Endodermal cell (in vitro differentiated cells): ENCODE data around the gene FBXO22. TPM values are rescaled to one million over a fixed set of nuclear protein-coding genes. Genes with fewer than 3 reads are reported as not detected.

Experiments
- DNase-seq: peaks from one replicate; pipeline ENCODE4 v3.0.0-alpha.2; 2017
- H3K27ac ChIP-seq: 2 replicates; pipeline ENCODE4 v1.5.1; 2013; ENCODE audit warnings: mild to moderate bottlenecking, low read depth, low read length, moderate library complexity
- H3K27me3 ChIP-seq: 2 replicates; pipeline ENCODE4 v1.6.1; 2013; ENCODE audit warnings: mild to moderate bottlenecking, low read length, moderate library complexity; ENCODE audit not compliant: insufficient read depth, control insufficient read depth, poor library complexity, severe bottlenecking
- H3K36me3 ChIP-seq: 2 replicates; pipeline ENCODE4 v1.7.0; 2013; ENCODE audit warnings: mild to moderate bottlenecking, low read length, moderate library complexity; ENCODE audit not compliant: control insufficient read depth, insufficient read depth
- H3K4me1 ChIP-seq: one replicate; pipeline ENCODE4 v1.7.0; 2013; ENCODE audit warnings: low read length; ENCODE audit not compliant: control insufficient read depth, insufficient read depth
- H3K4me3 ChIP-seq: 2 replicates; pipeline ENCODE4 v1.5.1; 2013; ENCODE audit warnings: mild to moderate bottlenecking, low read length, moderate library complexity
- H3K9ac ChIP-seq: 2 replicates; pipeline ENCODE4 v1.6.1; 2013; ENCODE audit warnings: mild to moderate bottlenecking, low read length, moderate library complexity; ENCODE audit not compliant: poor library complexity, severe bottlenecking; ENCODE audit errors: extremely low read depth
- H3K9me3 ChIP-seq: 2 replicates; pipeline ENCODE4 v1.6.1; 2013; ENCODE audit warnings: mild to moderate bottlenecking, low read length, moderate library complexity; ENCODE audit not compliant: control insufficient read depth
- H3K27ac Mint-ChIP-seq: 2 replicates; pipeline ENCODE4 v1.8.0; 2020; ENCODE audit warnings: mixed read lengths
- H3K27me3 Mint-ChIP-seq: 2 replicates; pipeline ENCODE4 v1.8.0; 2021; ENCODE audit warnings: mild to moderate bottlenecking, mixed read lengths; ENCODE audit not compliant: insufficient read depth
- H3K36me3 Mint-ChIP-seq: 2 replicates; pipeline ENCODE4 v1.8.0; 2020; ENCODE audit warnings: low read depth, mixed read lengths
- H3K4me1 Mint-ChIP-seq: 2 replicates; pipeline ENCODE4 v1.8.0; 2020; ENCODE audit warnings: mixed read lengths
- H3K4me3 Mint-ChIP-seq: 2 replicates; pipeline ENCODE4 v1.8.0; 2020; ENCODE audit warnings: mild to moderate bottlenecking, moderate library complexity, mixed read lengths
- H3K9me3 Mint-ChIP-seq: 2 replicates; pipeline ENCODE4 v1.8.0; 2020; ENCODE audit warnings: mild to moderate bottlenecking, mixed read lengths
- CTCF ChIP-seq: fragments of 200-600 bp; sonication (generic); conservative IDR thresholded peaks from 2 replicates; pipeline ENCODE4 v1.5.0; 2021; ENCODE audit warnings: antibody characterized with exemption, mild to moderate bottlenecking
- WGBS, 2 experiments: methylation state at CpG; one replicate each; pipeline versions ENCODE4 v1.1.5 to v1.1.7; 2013; ENCODE audit warnings: missing lambda C conversion rate in 2 of 2, mixed read lengths in 1 of 2; ENCODE audit not compliant: insufficient coverage in 1 of 2, insufficient read length in 1 of 2; 5-methylcytosine and 5-hydroxymethylcytosine counted together
- total RNA-seq, 2 donors: library from RNA; stranded (reverse); fragmentation: NEBNext Ultra II Directional in 1 of 2; extraction: Animal tissue kit (Norgen Biotek cat#: 25700) in 1 of 2; gene quantifications; 2 replicates in 1 of 2; 3 replicates in 1 of 2; pipeline ENCODE4 v1.2.1, GENCODE V29; 2021

Gene FBXO22
- total RNA-seq, 2 donors from 2014 or later: 47.6 to 48.1 TPM

- no peaks in the 10 kb centered on the region for H3K4me1 ChIP-seq
- TF ChIP-seq CTCF: no peak
- no peaks in the 10 kb centered on the region for H3K36me3 ChIP-seq
- no peaks in the 10 kb centered on the region for H3K27me3 Mint-ChIP-seq
- peaks cover 5% of the 10 kb centered on the region for H3K4me1 Mint-ChIP-seq
- no peaks in the 10 kb centered on the region for H3K36me3 Mint-ChIP-seq
- no peaks in the 10 kb centered on the region for H3K27me3 ChIP-seq
- no peak for DNase-seq
- no peak overlapping the region for H3K27ac Mint-ChIP-seq
- WGBS, 2 experiments: 88 to 100% methylated on average over 4 of the region's 4 CpGs
- H3K9ac ChIP-seq: no peak overlapping the region
- no peak overlapping the region for H3K4me3 Mint-ChIP-seq
- H3K9me3 Mint-ChIP-seq: peaks cover 9% of the 10 kb centered on the region
- H3K4me3 ChIP-seq: no peak overlapping the region
- peaks cover 4% of the 10 kb centered on the region for H3K9me3 ChIP-seq
- no peak overlapping the region for H3K27ac ChIP-seq
Measured at GRCh38 chr15:75945953-75946352, 42.3 kb downstream of the FBXO22 start.

GRCh38 chr15:75947092-75947491 is 43.4 kb downstream of the FBXO22 start:
- TF ChIP-seq CTCF: no peak
- no peak overlapping the region for H3K4me3 Mint-ChIP-seq

DNA sequence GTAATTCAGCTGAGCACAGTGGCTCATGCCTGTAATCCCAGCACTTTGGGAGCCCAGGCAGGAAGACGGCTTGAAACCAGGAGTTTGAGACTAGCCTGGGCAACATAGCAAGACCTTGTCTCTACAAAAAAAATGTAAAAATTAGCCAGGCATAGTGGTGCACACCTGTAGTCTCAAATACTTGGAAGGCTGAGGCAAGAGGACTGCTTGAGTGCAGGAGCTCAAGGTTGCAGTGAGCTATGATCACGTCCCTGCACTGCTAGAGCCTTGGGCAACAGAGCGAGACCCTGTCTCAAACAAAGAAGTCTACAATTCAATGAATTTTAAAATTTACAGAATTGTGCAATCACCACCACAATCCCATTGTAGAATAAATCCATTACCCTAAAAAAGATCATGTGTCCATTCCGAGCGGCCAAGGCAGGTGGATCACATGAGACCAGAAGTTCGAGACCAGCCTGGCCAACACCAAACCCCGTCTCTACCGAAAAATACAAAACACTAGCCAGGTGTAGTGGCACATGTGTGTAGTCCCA is 45.2 kb downstream of the FBXO22 start:
- Histone ChIP-seq H3K27ac (no peak overlapping the region), H3K4me3 (no peak overlapping the region), H3K9ac (no peak overlapping the region), H3K9me3 (no peaks in the 10 kb centered on the region), H3K27me3 (no peaks in the 10 kb centered on the region), H3K4me1 (no peaks in the 10 kb centered on the region), H3K36me3 (no peaks in the 10 kb centered on the region)
- no peak for TF ChIP-seq CTCF
- Mint-ChIP-seq H3K9me3 (peaks cover 9% of the 10 kb centered on the region), H3K36me3 (no peaks in the 10 kb centered on the region), H3K27me3 (no peaks in the 10 kb centered on the region), H3K4me3 (no peak overlapping the region), H3K4me1 (peaks cover under 1% of the 10 kb centered on the region), H3K27ac (no peak overlapping the region)
- 67 to 81% methylated on average over 4 to 8 of the region's 8 CpGs for WGBS, 2 experiments
- DNase-seq: no peak

More at GRCh38 chr15:75947092-75947491, 43.4 kb downstream of the FBXO22 start:
- H3K27ac Mint-ChIP-seq: no peak overlapping the region
- no peaks in the 10 kb centered on the region for H3K4me1 ChIP-seq
- no peak for DNase-seq
- no peaks in the 10 kb centered on the region for H3K36me3 ChIP-seq
- no peaks in the 10 kb centered on the region for H3K27me3 ChIP-seq
- H3K36me3 Mint-ChIP-seq: no peaks in the 10 kb centered on the region
- no peaks in the 10 kb centered on the region for H3K9me3 ChIP-seq
- peaks cover 9% of the 10 kb centered on the region for H3K9me3 Mint-ChIP-seq
- no peak overlapping the region for H3K9ac ChIP-seq
- H3K4me3 ChIP-seq: no peak overlapping the region
- no peak overlapping the region for H3K27ac ChIP-seq
- peaks cover 5% of the 10 kb centered on the region for H3K4me1 Mint-ChIP-seq
- no peaks in the 10 kb centered on the region for H3K27me3 Mint-ChIP-seq
- WGBS, 2 experiments: 100% methylated on average over 1 of the region's 1 CpG; no CpG with 5 or more reads in 1 of the 2 experiments
